Measurements from ENCODE around the gene POLR3F.
"Not testable (repeated sequence)": the region's sequence is repeated elsewhere in the genome, so short reads cannot be mapped to it uniquely, and the experiment has no call there.

POLR3F gene, protein sequence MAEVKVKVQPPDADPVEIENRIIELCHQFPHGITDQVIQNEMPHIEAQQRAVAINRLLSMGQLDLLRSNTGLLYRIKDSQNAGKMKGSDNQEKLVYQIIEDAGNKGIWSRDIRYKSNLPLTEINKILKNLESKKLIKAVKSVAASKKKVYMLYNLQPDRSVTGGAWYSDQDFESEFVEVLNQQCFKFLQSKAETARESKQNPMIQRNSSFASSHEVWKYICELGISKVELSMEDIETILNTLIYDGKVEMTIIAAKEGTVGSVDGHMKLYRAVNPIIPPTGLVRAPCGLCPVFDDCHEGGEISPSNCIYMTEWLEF

DNA sequence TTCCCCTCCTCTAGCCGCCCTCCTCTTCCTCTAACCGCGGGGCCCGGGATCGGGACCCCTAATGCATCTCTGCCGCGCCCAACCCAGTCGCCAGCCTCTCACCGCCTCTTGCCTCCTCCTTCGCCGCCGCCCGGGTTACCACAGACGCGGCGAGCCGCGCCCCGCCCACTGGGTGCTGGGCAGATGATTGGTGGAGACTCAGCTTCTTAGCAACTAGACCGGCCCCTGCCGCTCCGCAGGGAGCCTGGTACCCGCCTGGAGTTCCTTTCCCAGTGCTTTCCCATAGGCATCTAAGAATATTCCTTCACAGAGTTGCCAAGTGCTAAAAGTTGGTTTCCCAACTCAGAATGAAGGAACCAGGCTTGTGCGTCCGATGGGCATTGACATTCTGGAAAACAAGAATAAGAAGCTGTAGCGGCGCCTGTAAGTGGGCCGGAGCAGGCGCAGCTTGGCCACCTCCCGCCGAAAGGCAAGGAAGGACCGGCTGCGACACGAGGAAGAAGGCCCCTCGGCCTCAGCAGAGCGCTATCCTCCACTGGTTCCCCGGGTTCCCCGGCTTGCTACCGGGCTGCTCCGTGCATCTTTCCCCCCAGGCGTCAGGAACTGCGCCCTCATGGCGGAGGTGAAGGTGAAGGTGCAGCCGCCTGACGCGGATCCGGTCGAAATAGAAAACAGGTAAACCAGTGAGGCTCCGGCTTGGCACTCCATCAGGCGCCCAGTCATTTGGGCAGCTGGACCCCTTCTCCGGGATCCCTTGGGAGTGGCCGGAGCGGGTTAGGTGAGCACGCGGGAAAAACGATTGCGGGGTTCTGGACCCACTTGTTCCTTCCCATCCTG lies at the start of gene POLR3F, which contains the start of gene DZANK1:
Gene POLR3F (plus strand): TSS at position 497 of the 837 bp plus-strand sequence. CDS start 117 bp downstream, at position 614.
Gene DZANK1 (minus strand): TSS at position 137 of the 837 bp plus-strand sequence. CDS start 1,672 bp downstream, outside the sequence.
- DNase-seq (ENCODE audit: low spot score): peak; percentile 98

DNA sequence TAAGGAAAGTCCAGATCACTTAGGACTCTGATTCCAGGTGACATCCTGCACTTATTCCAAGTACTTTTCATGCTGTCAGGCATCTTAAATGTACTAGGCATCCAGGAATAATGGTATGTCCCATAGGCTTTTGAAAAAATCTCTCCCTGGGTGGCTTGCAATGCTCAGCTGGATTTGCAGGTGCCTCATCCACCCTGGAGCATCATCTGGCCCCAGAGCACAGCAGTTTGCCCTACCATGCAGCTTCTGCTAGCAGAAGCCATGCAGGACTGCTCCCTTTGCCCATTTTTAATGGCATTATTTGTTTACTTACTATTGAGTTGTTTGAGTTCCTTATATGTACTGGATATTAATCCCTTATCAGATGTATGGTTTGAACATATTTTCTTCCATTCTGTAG lies 45.6 kb upstream of the POLR3F start:
- no peak for DNase-seq (ENCODE audit: low spot score)

DNA sequence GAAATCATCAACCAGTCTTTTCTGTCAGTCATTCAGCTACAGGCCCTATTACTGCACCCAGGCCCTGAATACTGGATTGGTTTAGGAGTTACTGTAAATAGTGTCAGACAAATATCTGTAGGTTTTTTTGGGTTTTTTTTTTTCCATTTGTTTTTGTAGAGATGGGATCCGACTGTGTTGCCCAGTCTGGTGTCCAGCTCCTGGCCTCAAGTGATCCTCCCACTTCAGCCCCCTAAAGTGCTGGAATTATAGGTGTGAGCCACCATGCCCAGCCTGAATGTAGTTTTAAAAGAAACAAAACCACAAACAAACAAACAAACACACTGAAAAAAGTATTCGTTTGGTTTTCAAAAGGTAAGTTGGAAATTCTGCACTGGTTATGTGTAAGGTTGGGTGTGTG lies 40.0 kb upstream of the POLR3F start:
- DNase-seq (ENCODE audit: low spot score): no peak

DNA sequence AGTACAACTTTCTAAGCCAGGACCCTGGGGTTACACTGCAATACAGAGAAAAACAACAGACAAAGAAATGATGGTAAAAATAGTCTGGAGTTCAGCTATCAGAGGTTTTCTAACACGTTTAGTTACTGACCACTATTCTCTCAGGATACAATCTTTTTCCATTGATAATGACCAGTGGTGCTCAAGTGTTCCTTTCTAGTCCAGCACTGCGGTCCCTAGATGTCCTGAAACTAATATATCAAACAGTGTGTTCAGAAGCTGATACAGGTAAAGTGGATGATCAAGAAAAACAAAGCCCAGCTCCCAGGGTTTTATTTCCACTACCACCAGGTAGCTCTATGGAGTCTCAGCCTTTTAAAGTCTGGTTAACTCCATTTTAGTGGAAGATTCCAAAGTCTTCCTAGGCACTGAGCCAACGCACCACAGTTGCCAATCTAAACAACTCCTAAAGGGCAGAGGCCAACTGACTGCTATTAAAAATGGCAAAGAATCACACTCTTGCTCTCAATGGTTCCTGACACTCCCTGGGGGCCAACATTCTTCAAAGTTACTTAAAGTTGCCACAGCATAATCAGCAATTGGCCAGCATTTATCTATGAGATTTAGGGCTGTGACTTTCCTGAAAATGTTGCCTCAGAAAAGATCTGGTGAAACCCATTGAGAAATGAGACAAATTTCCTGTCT lies 38.6 kb upstream of the POLR3F start:
- no peak for DNase-seq (ENCODE audit: low spot score)

DNA sequence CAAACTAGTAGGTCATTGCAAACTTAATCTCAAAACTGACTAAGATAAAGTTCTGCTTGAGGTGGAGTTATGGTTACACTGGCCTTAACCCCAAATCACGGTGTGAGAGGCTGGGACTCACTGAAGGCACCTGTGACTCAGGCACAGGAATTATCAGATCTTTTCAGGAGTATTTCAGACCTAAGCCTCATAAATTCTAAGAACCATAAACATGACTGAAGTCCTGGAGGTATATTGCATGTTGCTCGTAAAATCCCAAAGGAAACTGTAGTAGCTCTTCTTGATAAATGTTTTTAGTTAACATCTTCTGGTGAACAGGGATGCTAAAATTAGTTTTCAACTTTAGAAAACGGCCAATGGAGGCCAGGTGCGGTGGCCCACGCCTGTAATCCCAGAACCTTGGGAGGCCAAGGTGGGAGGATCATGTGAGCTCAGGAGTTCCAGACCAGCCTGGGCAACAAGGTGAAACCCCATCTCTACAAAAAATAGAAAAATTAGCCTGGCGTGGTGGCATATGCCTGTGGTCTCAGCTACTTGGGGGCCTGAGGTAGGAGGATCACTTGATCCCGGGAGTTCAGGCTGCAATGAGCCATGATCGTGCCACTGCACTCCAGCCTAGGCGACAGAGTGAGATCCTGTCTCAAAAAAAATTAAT lies 36.9 kb upstream of the POLR3F start:
- DNase-seq (ENCODE audit: low spot score): no peak

DNA sequence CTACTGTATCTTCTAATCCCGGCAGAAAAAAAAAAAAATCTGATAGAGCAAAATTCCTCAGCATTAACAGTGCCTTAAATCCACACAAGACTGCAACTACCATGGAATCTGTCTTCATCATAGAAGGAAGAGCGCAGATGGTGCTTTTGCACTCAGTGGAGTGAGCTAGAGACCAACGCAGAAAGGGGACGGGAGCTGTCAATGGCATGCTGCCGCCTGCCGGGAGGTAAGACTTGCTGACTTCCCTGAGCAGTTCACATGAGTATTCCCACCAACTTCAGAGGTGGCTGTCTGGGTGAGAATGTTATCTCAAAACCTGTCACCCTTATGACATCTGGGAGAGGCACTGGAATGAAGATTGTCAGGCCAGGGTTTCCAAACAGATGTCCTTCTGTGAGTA lies 36.0 kb upstream of the POLR3F start:
- DNase-seq (ENCODE audit: low spot score): no peak

DNA sequence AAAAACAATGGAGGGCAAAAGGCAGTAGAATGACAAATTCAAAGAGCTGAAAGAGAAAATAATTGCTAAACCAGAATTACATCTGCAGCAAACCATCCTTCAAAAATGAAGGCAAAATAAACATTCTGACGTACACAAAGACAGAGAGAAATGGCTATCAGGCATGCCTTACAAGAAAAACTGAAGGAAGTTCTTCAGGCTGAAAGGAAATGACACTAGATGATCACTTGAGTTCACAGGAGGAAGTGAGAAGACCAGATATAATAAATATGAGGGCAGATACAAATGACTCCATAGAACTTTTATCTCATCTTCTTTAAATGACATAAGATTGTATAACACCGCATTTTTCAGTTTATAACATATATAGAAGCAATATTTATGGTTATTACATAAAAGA lies 30.3 kb upstream of the POLR3F start:
- DNase-seq (ENCODE audit: low spot score): no peak

DNA sequence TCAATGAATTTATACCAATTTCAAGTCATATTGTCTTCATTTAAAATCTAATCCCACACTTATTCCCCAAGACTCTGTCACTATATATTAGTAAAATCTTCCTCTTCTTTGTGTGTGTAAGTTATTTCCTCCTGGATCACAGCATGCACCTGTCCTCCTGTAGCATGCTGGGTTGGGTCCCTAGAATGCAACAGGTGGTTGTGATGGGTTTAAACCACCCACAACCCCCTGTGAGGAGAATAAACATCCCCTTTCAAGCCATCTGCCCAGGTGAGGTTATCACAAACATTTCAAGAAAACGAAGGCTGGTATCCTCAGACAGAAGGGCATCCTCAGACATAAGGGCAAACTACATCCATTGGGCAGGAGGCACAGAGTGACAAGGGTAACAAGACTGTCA lies 26.8 kb upstream of the POLR3F start:
- no peak for DNase-seq (ENCODE audit: low spot score)

DNA sequence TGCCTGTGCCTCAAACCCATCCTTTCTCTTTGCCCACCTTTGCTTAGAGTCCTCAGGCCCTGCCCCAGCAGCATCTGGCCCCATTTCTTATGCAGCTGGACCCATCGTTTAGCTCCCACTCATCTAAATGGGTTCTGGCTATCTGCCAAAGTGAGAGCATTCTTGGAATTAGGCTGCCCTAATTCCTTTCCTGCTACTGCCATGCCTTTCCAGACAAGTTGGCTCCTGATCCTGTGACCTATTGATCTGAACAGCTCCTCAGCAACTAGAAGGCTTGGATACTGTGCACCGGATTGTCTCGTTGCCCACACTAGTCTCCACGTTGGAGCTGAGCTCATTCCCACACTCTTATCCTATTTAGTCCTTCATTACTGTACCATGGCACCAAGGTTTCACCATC lies 23.3 kb upstream of the POLR3F start:
- no peak for DNase-seq (ENCODE audit: low spot score)

DNA sequence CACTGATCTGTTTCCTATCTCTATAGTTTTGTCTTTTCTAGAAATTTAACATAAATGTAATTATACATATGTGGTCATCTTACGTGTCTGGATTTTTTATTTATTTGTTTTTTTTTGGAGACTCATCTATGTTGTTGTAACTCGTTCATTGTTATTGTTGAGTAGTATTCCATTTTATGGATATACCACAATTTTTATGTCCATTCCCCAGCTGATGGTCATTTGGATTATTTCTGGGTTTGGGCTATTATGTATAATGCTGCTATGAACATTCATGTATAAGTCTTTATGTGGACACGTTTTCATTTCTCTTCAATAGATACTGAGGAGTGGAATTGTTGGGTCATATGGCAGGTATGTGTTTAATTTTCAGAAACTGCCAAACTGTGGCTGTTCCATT lies 10.6 kb upstream of the POLR3F start:
- DNase-seq (ENCODE audit: low spot score): no peak

DNA sequence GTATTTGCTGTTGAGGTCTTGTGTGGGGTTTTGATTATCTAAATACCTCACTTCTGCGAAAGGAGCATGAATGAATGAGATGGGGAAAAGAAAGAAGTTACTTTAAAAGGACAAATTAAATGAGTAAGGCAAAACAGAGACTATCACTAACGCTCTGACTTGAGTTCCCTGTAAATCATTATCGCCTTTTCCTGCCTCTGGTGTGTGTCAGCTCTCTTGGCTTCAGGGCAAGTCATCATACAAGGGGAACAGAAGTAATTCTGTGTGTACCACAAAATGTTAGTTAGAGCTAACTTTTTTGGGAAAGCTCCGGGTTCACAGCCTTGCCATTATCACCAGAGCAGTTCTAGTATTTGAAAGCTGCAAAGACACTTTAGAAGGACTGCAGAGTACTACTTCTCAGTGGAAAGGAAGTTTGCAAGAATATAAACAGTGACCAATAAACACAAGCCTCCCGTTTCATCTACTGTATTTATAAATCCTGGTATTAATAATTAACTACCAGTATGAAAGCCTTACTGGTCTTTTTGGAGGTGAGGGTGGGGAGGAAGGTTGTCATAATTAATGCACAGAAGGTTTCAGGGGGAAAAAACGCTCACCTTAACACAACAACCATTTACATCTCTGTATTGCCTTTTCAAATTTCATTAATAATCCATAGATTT lies 1.5 kb upstream of the POLR3F start:
- no peak for DNase-seq (ENCODE audit: low spot score)

DNA sequence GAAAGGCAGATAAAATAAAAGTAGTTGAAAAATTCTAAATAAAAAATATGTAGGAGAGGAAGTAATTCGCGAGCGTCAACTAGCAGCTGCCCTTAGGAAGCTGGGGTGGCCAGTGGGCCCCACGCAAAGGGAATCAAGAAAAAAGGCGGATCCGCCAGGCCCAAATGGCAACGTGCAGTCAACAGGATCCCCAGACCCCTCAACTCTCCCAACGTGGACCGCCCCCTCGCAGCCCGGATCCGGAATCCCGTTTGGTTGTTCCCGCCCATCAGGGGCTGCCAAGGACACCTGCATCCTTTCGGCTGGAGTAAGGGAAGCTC lies 656 bp upstream of the POLR3F start:
- DNase-seq (ENCODE audit: low spot score): no peak

DNA sequence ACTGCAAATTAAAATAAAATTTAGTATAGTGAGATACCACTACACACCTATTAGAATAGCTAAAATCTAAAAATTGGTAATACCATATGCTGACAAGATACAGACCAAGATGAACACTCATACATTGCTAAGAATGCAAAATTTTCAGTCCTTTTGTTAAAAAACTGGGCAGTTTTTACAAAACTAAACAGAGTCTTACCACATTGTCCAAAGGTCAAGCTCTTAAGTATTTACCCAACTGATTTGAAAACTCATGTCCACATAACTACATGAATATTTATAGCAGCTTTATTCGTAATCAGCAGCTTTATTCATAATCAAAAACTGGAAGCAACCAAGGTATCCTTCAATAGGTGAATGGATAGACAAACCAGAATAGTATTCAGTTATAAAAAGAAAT lies 10.0 kb downstream of the POLR3F start:
- DNase-seq (ENCODE audit: low spot score): no peak

DNA sequence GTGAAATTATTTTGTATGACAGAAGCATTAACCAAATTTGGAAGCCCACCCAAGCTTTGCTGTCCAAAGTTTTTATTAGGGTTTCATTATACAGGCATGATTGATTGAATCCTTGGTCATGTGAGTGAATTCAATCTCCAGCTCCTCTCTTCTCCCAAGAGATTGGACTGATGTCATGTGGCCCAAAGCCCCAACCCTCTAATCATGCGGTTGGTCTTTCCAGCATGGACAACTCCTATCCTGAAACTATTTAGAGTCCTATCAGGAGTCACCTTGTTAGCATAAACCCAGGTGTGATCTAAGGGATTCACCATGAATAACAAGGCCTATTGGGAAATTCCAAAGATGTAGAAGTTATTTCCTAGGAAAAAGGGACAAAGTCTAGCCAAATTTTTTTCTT lies 10.6 kb downstream of the POLR3F start:
- no peak for DNase-seq (ENCODE audit: low spot score)

DNA sequence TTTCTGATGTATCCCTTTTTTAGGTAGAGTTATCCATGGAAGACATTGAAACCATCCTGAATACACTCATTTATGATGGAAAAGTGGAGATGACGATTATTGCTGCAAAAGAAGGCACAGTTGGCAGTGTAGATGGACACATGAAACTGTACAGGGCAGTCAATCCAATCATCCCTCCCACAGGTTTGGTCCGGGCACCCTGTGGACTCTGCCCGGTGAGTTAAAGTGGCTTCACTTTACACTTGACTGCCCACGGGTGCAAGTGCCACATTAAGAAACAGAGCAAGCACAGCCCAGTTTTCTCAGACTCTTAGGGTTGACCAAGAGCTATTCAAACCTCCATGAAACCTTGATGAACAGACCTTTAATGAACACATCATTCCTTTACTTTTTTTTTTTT lies 14.4 kb downstream of the POLR3F start:
- DNase-seq (ENCODE audit: low spot score): no peak

DNA sequence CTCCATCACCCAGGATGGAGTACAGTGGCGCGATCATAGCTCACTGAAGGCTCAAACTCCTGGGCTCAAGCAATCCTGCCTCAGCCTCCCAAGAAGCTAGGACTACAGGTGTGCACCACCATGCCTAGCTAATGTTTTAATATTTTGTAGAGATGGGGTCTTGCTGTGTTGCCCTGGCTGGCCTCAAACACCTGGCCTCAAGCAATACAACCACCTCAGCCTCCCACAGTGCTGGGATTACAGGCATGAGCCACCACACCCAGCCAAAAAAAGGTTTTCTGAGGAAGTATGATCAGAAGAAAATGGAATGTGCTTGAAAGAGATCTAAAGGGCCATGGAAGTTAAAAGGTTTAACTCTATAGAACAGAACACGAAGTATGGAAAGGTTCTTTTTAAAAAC lies 21.1 kb downstream of the POLR3F start:
- no peak for DNase-seq (ENCODE audit: low spot score)

DNA sequence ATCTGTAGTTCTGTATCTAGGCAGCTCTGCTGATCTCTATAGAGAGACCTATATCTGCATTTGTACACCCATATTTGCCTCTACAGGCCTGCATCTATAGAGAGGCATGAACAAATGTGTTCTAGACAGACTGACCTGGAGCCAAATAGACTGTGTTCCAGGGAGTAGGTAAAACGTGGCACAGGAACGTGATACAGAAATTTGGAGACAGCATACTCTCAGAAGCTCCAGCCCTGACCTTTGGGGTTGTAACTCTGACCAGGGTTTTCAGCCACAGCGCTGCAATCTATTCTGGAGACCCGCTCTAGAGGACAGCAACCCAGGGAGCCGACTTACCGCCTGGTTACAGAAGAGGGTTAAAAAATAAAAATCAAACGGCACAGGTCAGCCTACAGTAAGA lies 28.9 kb downstream of the POLR3F start:
- no peak for DNase-seq (ENCODE audit: low spot score)

DNA sequence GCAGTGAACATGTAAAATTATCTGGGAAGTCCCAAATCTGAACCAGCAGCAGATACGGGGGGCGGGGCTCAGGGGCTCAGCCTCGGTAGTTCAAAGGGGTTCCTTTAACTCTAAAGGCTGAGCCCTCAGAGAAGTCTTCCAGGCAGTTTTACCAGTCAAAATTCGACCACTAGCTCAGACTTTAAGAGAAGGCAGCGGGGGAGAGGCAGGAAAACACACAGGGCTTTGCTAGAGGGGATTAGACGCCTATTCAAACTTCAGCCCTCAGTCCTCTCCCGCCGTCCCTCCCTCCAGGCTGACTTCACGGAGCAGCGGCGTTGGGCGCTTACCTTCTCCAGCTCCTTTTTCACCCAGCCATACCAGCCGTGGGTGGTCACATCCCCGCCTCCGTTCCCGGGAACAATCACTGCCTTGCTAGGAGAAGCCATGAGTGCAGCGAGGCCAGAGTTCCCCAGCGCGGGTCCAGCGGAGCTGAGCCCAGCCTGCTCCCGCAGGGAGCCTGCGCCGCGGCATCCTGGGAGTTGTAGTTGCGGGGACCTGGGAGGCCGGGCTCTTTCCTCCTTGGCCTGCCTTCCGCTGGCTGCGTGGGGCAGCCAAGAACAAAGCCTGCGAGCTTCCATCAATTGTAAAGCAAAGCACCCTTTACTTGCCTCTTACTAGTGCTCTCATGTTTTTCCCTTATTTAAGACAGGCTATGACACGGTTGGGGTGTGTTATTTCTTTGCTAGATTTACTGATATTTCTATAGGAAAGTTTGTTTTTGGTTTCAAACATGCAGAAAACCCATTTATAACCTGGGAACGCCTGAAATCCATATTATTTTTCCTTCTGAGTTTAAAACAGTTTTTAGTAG lies 29.8 kb downstream of the POLR3F start, which contains the start of gene RBBP9:
Gene RBBP9 (minus strand): TSS at position 486 of the 853 bp plus-strand sequence. CDS start 58 bp downstream, at position 428.
- DNase-seq (ENCODE audit: low spot score): peak; percentile 79

DNA sequence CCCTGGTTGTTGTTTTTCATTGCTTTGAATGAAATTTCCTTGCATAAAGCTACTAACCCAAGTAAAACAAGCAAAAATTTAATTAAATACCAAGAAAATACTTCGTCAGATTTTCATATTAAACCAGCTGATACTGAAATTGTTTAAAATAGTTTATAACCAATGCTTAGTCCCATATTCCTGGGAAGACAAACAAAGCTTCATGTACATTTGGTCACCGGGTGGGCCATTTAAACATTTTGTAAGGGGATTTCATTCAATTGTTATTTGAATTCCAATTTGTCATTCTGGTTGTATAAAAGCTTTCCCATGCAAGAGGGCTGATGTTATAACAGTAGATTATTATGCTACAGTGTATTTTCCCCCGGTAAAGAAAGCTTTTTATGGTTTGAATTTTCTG lies 30.4 kb downstream of the POLR3F start:
- no peak for DNase-seq (ENCODE audit: low spot score)

DNA sequence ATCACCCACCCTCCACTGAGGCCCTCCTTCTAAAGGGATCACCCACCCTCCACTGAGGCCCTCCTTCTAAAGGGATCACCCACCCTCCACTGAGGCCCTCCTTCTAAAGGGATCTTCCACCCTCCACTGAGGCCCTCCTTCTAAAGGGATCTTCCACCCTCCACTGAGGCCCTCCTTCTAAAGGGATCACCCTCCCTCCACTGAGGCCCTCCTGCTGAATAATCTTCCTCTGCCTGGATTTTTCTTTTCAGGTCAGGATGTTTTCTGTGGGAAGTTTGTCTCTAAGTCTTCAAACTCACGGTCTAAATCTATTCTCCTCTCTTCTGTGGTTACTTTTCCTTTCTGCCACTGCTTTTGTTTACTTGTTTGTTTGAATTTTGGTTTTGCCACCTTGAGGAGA lies 34.5 kb downstream of the POLR3F start:
- not testable (repeated sequence) for DNase-seq (ENCODE audit: low spot score)

All from hepatic stellate cell (primary cell).